Measurements from ENCODE around the gene TIAL1.
"Not testable (repeated sequence)": the region's sequence is repeated elsewhere in the genome, so short reads cannot be mapped to it uniquely, and the experiment has no call there.

TIAL1 gene

GRCh38 chr10:119536508-119537025 lies 60.2 kb downstream of the TIAL1 start:
- no peak for DNase-seq
- in situ Hi-C loops (cut with MboI; ENCODE audit: low pct_unique_long_range_greater_than_20kb, low sequenced_read_pairs): no loop called here

- no peak for DNase-seq
- in situ Hi-C loops (cut with MboI; ENCODE audit: low pct_unique_long_range_greater_than_20kb, low sequenced_read_pairs): no loop called here
Observed at GRCh38 chr10:119535837-119536507, 60.8 kb downstream of the TIAL1 start.

GRCh38 chr10:119535305-119535704 lies 61.5 kb downstream of the TIAL1 start:
- in situ Hi-C loops (cut with MboI; ENCODE audit: low pct_unique_long_range_greater_than_20kb, low sequenced_read_pairs): no loop called here
- no peak for DNase-seq

GRCh38 chr10:119533473-119533872 lies 63.3 kb downstream of the TIAL1 start:
- in situ Hi-C loops (cut with MboI; ENCODE audit: low pct_unique_long_range_greater_than_20kb, low sequenced_read_pairs): no loop called here
- DNase-seq: no peak

GRCh38 chr10:119532791-119533190 lies 64.0 kb downstream of the TIAL1 start:
- DNase-seq; in situ Hi-C loops (cut with MboI; ENCODE audit: low pct_unique_long_range_greater_than_20kb, low sequenced_read_pairs): not testable (repeated sequence)

- DNase-seq; in situ Hi-C loops (cut with MboI; ENCODE audit: low pct_unique_long_range_greater_than_20kb, low sequenced_read_pairs): not testable (repeated sequence)
Observed at GRCh38 chr10:119532251-119532650, 64.5 kb downstream of the TIAL1 start.

GRCh38 chr10:119531067-119531466 lies 65.7 kb downstream of the TIAL1 start:
- in situ Hi-C loops (cut with MboI; ENCODE audit: low pct_unique_long_range_greater_than_20kb, low sequenced_read_pairs): no loop called here

GRCh38 chr10:119528663-119529237 lies 68.0 kb downstream of the TIAL1 start:
- DNase-seq: not testable (repeated sequence)

More at GRCh38 chr10:119531067-119531466, 65.7 kb downstream of the TIAL1 start:
- DNase-seq: no peak

GRCh38 chr10:119526621-119527592 lies 69.9 kb downstream of the TIAL1 start:
- DNase-seq: no peak
- in situ Hi-C loops (cut with MboI; ENCODE audit: low pct_unique_long_range_greater_than_20kb, low sequenced_read_pairs): no loop called here

More at GRCh38 chr10:119528663-119529237, 68.0 kb downstream of the TIAL1 start:
- in situ Hi-C loops (cut with MboI; ENCODE audit: low pct_unique_long_range_greater_than_20kb, low sequenced_read_pairs): not testable (repeated sequence)

- in situ Hi-C loops (cut with MboI; ENCODE audit: low pct_unique_long_range_greater_than_20kb, low sequenced_read_pairs): no loop called here
- no peak for DNase-seq
Observed at GRCh38 chr10:119526149-119526548, 70.6 kb downstream of the TIAL1 start.

GRCh38 chr10:119525116-119525515 lies 71.6 kb downstream of the TIAL1 start:
- in situ Hi-C loops (cut with MboI; ENCODE audit: low pct_unique_long_range_greater_than_20kb, low sequenced_read_pairs): no loop called here
- no peak for DNase-seq

- in situ Hi-C loops (cut with MboI; ENCODE audit: low pct_unique_long_range_greater_than_20kb, low sequenced_read_pairs): no loop called here
- DNase-seq: no peak
Observed at GRCh38 chr10:119524720-119525070, 72.1 kb downstream of the TIAL1 start.

- in situ Hi-C loops (cut with MboI; ENCODE audit: low pct_unique_long_range_greater_than_20kb, low sequenced_read_pairs): no loop called here
- no peak for DNase-seq
Observed at GRCh38 chr10:119523895-119524719, 72.7 kb downstream of the TIAL1 start.
